CD8-positive, alpha-beta memory T cell (primary cell): ENCODE data around the gene NDUFS5. TPM values are rescaled to one million over a fixed set of nuclear protein-coding genes. Genes with fewer than 3 reads are reported as not detected.

Experiments
- CTCF ChIA-PET: fragments of 350-600 bp; sonication (Branson Sonifier 250); formaldehyde crosslinking; loops from one replicate; lab custom pipeline; 2021; ENCODE audit warnings: antibody characterized with exemption; lab: Charles Lee
- POLR2A ChIA-PET: fragments of 350-600 bp; sonication (Branson Sonifier 250); formaldehyde crosslinking; loops from one replicate; lab custom pipeline; 2021; ENCODE audit warnings: antibody characterized with exemption; lab: Charles Lee
- DNase-seq, 5 donors: peaks; one replicate each; pipeline versions ENCODE4 v3.0.0 to v3.0.0-alpha.2; 2020 to 2022; ENCODE audit warnings: mixed read lengths in 1 of 5
- H3K27ac ChIP-seq: one replicate; pipeline ENCODE4 v1.7.0; 2013; ENCODE audit warnings: low read depth, mild to moderate bottlenecking, low read length, moderate library complexity
- H3K27me3 ChIP-seq: 2 replicates; pipeline ENCODE4 v1.7.0; 2013; ENCODE audit warnings: low read length, mild to moderate bottlenecking; ENCODE audit not compliant: insufficient read depth, poor library complexity, severe bottlenecking
- H3K36me3 ChIP-seq: 2 replicates; pipeline ENCODE4 v1.7.0; 2013; ENCODE audit warnings: mild to moderate bottlenecking, low read length, moderate library complexity; ENCODE audit not compliant: insufficient read depth
- H3K4me1 ChIP-seq: 2 replicates; pipeline ENCODE4 v1.7.0; 2013; ENCODE audit warnings: mild to moderate bottlenecking, low read length, moderate library complexity; ENCODE audit not compliant: insufficient read depth
- H3K4me3 ChIP-seq: 2 replicates; pipeline ENCODE4 v1.7.0; 2013; ENCODE audit warnings: mild to moderate bottlenecking, low read length
- H3K9me3 ChIP-seq: 2 replicates; pipeline ENCODE4 v1.7.0; 2013; ENCODE audit warnings: mild to moderate bottlenecking, low read length
- H3K27ac Mint-ChIP-seq, 8 donors: one replicate each; pipeline ENCODE4 v1.8.0; 2020 to 2021; ENCODE audit warnings: mixed read lengths in 8 of 8, mild to moderate bottlenecking in 6 of 8, inconsistent platforms in 3 of 8, moderate library complexity in 3 of 8
- H3K27me3 Mint-ChIP-seq, 2 donors: one replicate each; pipeline ENCODE4 v1.8.0; 2020 to 2021; ENCODE audit warnings: mixed read lengths in 2 of 2, mild to moderate bottlenecking in 1 of 2, moderate library complexity in 1 of 2
- H3K36me3 Mint-ChIP-seq, 3 donors: one replicate each; pipeline ENCODE4 v1.8.0; 2020 to 2021; ENCODE audit warnings: mixed read lengths in 3 of 3, inconsistent platforms in 1 of 3, mild to moderate bottlenecking in 1 of 3
- H3K4me1 Mint-ChIP-seq, 3 donors: one replicate each; pipeline ENCODE4 v1.8.0; 2020 to 2021; ENCODE audit warnings: mixed read lengths in 3 of 3, inconsistent platforms in 1 of 3, mild to moderate bottlenecking in 1 of 3
- H3K4me3 Mint-ChIP-seq, 7 donors: one replicate each; pipeline ENCODE4 v1.8.0; 2020 to 2021; ENCODE audit warnings: mixed read lengths in 7 of 7, mild to moderate bottlenecking in 6 of 7, moderate library complexity in 4 of 7, inconsistent platforms in 2 of 7
- H3K9me3 Mint-ChIP-seq, 5 donors: one replicate each; pipeline ENCODE4 v1.8.0; 2020 to 2022; ENCODE audit warnings: mixed read lengths in 5 of 5, mild to moderate bottlenecking in 3 of 5, moderate library complexity in 2 of 5, inconsistent platforms in 1 of 5
- polyA plus RNA-seq: library from polyadenylated mRNA; unstranded; fragments of 300-500 nt; fragmentation: Illumina TruSeq; gene quantifications from one replicate; pipeline ENCODE4 v1.2.3, GENCODE V29; 2021
- total RNA-seq, 2 experiments: library from RNA; stranded (reverse); gene quantifications; one replicate each; pipeline ENCODE4 v1.2.3, GENCODE V29; 2021

NDUFS5 gene
- total and polyA plus RNA-seq, 3 experiments from 2014 or later: 174 to 594 (median 192) TPM

- H3K27ac Mint-ChIP-seq: peak within 1 kb of the TSS; percentile 78 to 95 (median 92)
- Histone ChIP-seq H3K9me3 (no peaks in the 10 kb centered on the region), H3K27me3 (no peaks in the 10 kb centered on the region), H3K27ac (peak within 1 kb of the TSS; percentile 76), H3K4me3 (peak within 1 kb of the TSS; percentile 77), H3K4me1 (peaks cover 40% of the 10 kb centered on the region), H3K36me3 (no peaks in the 10 kb centered on the region)
- ChIA-PET POLR2A (interaction anchor here (1.0 to 1.4 kb wide), 2 partner anchors 36 to 118 kb away, joined by 3 to 7 read pairs; partner anchors contain the start of genes MYCBP and NDUFS5), CTCF (no interaction called here)
- H3K4me1 Mint-ChIP-seq: peaks cover 30 to 52% (median 43%) of the 10 kb centered on the region in 3 donors
- no peaks in the 10 kb centered on the region for H3K9me3 Mint-ChIP-seq
- H3K36me3 Mint-ChIP-seq: peaks cover 0 to 26% (median 6%) of the 10 kb centered on the region in 3 donors
- H3K27me3 Mint-ChIP-seq: peaks cover 0 to 4% of the 10 kb centered on the region in 2 donors
- peak; percentile 89 to 94 (median 91) for DNase-seq
- H3K4me3 Mint-ChIP-seq: peak within 1 kb of the TSS; percentile 85 to 93 (median 90)
Measured at GRCh38 chr1:38990738-38991637, 35.2 kb upstream of the NDUFS5 start, which contains the start of gene AKIRIN1. Gene AKIRIN1 (plus strand): TSS chr1:38991276. CDS start chr1:38991381, 105 bp downstream.

DNA sequence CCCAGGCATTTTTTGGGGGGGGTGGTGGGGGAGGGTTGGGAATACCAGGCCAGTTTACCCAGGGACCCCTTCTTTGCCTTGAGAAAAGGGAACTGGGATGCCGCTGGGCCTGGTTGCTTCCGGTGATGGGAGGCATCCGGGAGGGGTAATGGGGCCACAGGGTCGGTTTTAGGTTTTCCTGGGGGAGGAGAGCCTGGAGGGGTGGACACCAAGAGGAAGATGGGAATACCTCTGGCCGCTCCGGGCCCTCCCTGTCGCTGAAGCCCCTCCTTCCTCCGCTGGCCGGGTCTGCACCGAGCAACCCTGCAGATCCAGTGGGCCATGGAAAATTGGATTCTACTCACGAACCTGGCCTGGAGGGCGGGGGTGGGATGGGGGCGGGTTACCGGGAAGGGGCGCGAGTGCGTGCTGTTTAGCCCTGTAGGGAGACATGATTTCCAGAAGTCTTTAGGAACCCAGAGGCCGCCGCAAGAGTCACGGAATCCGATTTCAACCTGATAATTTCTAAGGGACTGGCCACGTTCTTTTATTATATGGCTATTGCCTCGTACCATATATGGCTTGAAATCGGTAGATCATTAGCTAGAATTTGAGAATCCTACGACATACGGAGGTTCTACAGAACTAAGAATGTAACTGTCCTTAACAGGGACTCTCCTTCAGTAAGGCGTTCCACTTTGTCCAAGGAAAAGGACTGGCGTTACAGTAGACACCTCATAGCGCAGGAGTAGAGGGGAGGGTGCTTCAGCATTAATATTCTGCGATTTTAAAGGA is 34.3 kb upstream of the NDUFS5 start:
- peaks cover 48% of the 10 kb centered on the region for H3K4me1 ChIP-seq

GRCh38 chr1:38992412-38993111 is 33.6 kb upstream of the NDUFS5 start:
- Histone ChIP-seq H3K9me3 (no peaks in the 10 kb centered on the region), H3K4me1 (peaks cover 55% of the 10 kb centered on the region), H3K36me3 (no peaks in the 10 kb centered on the region), H3K4me3 (peak overlapping the region; percentile 77), H3K27me3 (no peaks in the 10 kb centered on the region), H3K27ac (peak overlapping the region; percentile 76)
- POLR2A ChIA-PET: no interaction called here
- DNase-seq: no peak
- Mint-ChIP-seq H3K9me3 (no peaks in the 10 kb centered on the region), H3K27me3 (no peaks in the 10 kb centered on the region), H3K4me3 (peak overlapping the region; percentile 85 to 93 (median 90)), H3K36me3 (peaks cover 0 to 31% (median 6%) of the 10 kb centered on the region in 3 donors), H3K4me1 (peaks cover 44 to 68% (median 58%) of the 10 kb centered on the region in 3 donors), H3K27ac (peak overlapping the region; percentile 47 to 94 (median 88))
- CTCF ChIA-PET: interaction anchor here (1.0 to 1.2 kb wide), 2 partner anchors 15 to 34 kb away, joined by 3 to 5 read pairs; partner anchors contain the start of gene NDUFS5

More for the DNA sequence above, 34.3 kb upstream of the NDUFS5 start:
- no peaks in the 10 kb centered on the region for H3K9me3 Mint-ChIP-seq
- CTCF ChIA-PET: interaction anchor here (1.0 to 1.2 kb wide), 2 partner anchors 14 to 34 kb away, joined by 3 to 5 read pairs; partner anchors contain the start of gene NDUFS5
- Histone ChIP-seq H3K9me3 (no peaks in the 10 kb centered on the region), H3K4me3 (peak overlapping the region; percentile 77), H3K36me3 (no peaks in the 10 kb centered on the region), H3K27me3 (no peaks in the 10 kb centered on the region), H3K27ac (peak overlapping the region; percentile 76)
- peak overlapping the region; percentile 85 to 93 (median 90) for H3K4me3 Mint-ChIP-seq
- DNase-seq: peak in 1 of 5 donors; percentile 5
- H3K27me3 Mint-ChIP-seq: no peaks in the 10 kb centered on the region
- H3K36me3 Mint-ChIP-seq: peaks cover 0 to 28% (median 6%) of the 10 kb centered on the region in 3 donors
- peak overlapping the region; percentile 47 to 94 (median 88) for H3K27ac Mint-ChIP-seq
- peaks cover 36 to 60% (median 51%) of the 10 kb centered on the region in 3 donors for H3K4me1 Mint-ChIP-seq
- POLR2A ChIA-PET: no interaction called here

DNA sequence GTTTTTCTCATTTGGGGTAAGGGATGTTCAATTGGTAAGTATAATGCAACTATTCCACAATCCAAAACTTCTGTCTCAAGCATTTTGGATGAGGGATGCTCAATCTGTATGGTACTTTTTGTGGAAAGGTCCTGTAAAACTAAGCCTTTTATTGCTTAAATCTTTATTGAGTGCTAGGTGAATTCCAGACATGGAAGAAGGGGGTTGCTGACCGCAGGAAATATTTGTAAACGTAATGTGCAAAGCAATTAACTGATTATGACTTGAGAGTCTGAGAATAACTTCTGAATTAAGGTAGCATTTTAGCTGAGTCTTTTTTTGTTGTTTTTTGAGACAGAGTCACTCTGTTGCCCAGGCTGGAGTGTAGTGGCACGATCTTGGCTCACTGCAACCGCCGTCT is 32.0 kb upstream of the NDUFS5 start:
- Mint-ChIP-seq H3K27ac (peak overlapping the region; percentile 25 to 88 (median 68)), H3K36me3 (peaks cover 4 to 43% (median 10%) of the 10 kb centered on the region in 3 donors), H3K4me3 (peak overlapping the region; percentile 18 to 77 (median 40)), H3K4me1 (peaks cover 56 to 81% (median 74%) of the 10 kb centered on the region in 3 donors), H3K9me3 (no peaks in the 10 kb centered on the region), H3K27me3 (no peaks in the 10 kb centered on the region)
- no peak for DNase-seq
- POLR2A ChIA-PET: interaction anchor here (0.6 to 1.0 kb wide), 2 partner anchors 9 to 98 kb away, joined by 5 to 6 read pairs; no protein-coding TSS in a partner anchor
- peaks cover 5% of the 10 kb centered on the region for H3K36me3 ChIP-seq
- H3K4me1 ChIP-seq: peaks cover 69% of the 10 kb centered on the region
- CTCF ChIA-PET: no interaction called here
- H3K27ac ChIP-seq: no peak overlapping the region
- H3K27me3 ChIP-seq: no peaks in the 10 kb centered on the region
- H3K4me3 ChIP-seq: no peak overlapping the region
- no peaks in the 10 kb centered on the region for H3K9me3 ChIP-seq

GRCh38 chr1:38997034-38997900 is 28.9 kb upstream of the NDUFS5 start:
- Histone ChIP-seq H3K4me1 (peaks cover 67% of the 10 kb centered on the region), H3K4me3 (peak overlapping the region; percentile 1), H3K36me3 (peaks cover 33% of the 10 kb centered on the region), H3K9me3 (no peaks in the 10 kb centered on the region), H3K27me3 (no peaks in the 10 kb centered on the region), H3K27ac (no peak overlapping the region)
- peak in 2 of 5 donors; percentile 31 to 36 for DNase-seq
- Mint-ChIP-seq H3K4me1 (peaks cover 57 to 81% (median 74%) of the 10 kb centered on the region in 3 donors), H3K9me3 (no peaks in the 10 kb centered on the region), H3K27ac (peak overlapping the region; percentile 59 to 94 (median 87)), H3K36me3 (peaks cover 13 to 66% (median 15%) of the 10 kb centered on the region in 3 donors), H3K27me3 (no peaks in the 10 kb centered on the region), H3K4me3 (peak overlapping the region; percentile 71 to 85 (median 80))
- ChIA-PET POLR2A (interaction anchor here (0.7 to 1.9 kb wide), 3 partner anchors 19 to 29 kb away, joined by 3 to 6 read pairs (median 5); partner anchors contain the start of gene NDUFS5), CTCF (interaction anchor here (0.9 kb wide), 1 partner anchor 95 kb away, joined by 3 read pairs; no protein-coding TSS in a partner anchor)

- no peak for DNase-seq
- ChIA-PET POLR2A (interaction anchor here (0.7 to 1.9 kb wide), 2 partner anchors 20 to 29 kb away, joined by 5 to 6 read pairs; partner anchors contain the start of gene NDUFS5), CTCF (interaction anchor here (0.9 kb wide), 1 partner anchor 94 kb away, joined by 3 read pairs; no protein-coding TSS in a partner anchor)
- Mint-ChIP-seq H3K4me3 (peak overlapping the region; percentile 28 to 83 (median 79)), H3K27me3 (no peaks in the 10 kb centered on the region), H3K27ac (peak overlapping the region in 7 of 8 donors; percentile 73 to 94 (median 86)), H3K4me1 (peaks cover 54 to 79% (median 73%) of the 10 kb centered on the region in 3 donors), H3K36me3 (peaks cover 13 to 66% (median 18%) of the 10 kb centered on the region in 3 donors), H3K9me3 (no peaks in the 10 kb centered on the region)
- no peak overlapping the region for H3K4me3 ChIP-seq
- peaks cover 35% of the 10 kb centered on the region for H3K36me3 ChIP-seq
- no peaks in the 10 kb centered on the region for H3K9me3 ChIP-seq
- no peak overlapping the region for H3K27ac ChIP-seq
- H3K4me1 ChIP-seq: peaks cover 61% of the 10 kb centered on the region
- H3K27me3 ChIP-seq: no peaks in the 10 kb centered on the region
Measured at GRCh38 chr1:38997901-38998190, 28.3 kb upstream of the NDUFS5 start.
